Measurements from ENCODE around the gene POLE.

The POLE gene

DNA sequence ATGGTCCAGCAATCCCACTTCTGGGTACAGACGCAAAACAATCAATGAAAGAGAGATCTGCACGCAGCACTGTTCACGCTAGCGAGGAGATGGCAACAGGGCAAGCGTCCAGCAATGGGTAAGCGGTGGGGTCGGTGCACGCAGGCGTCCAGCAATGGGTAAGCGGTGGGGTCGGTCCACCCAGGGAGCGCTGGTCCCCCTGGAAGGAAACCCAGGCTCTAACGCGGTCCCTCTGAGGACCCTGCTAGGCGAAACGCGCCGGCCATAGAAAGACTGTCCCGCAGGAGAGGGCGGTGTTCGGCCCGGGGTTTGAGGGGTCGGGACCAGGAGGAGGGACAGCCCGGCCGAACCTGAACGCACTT is 22.9 kb upstream of the POLE start:
- Histone ChIP-seq H3K9me3 (no peaks in the 10 kb centered on the region), H3K27ac (peak overlapping the region; percentile 82)

DNA sequence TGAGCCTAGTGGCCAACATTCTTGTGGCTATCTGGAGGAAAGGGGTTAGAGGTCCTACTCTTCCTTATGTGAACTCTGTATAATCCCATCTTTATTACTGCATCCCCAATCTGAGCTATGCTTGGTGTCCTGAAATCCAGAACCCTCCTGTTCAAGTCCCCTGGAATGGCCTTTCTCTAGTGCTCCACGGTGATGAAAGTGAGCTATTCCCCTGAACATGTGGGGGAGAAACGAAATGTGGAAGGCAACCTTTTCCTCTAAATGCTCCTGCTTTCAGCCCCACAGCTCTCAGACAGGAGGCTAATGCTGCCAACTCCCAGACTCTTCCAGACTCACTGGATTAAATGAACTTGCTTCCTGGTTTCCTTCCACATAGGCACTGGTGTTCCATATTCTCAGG is 21.0 kb upstream of the POLE start:
- Histone ChIP-seq H3K27ac (no peak overlapping the region), H3K4me3 (ENCODE audit: low read depth in 1 of 2, low read length in 1 of 2) (no peak overlapping the region), H3K36me3 (peaks cover 11% of the 10 kb centered on the region), H3K4me1 (ENCODE audit: control insufficient read depth in 1 of 2, insufficient read depth in 1 of 2, low read depth in 1 of 2, low read length in 1 of 2) (peaks cover 16% of the 10 kb centered on the region in 2 experiments), H3K9me3 (no peaks in the 10 kb centered on the region), H3K27me3 (no peaks in the 10 kb centered on the region)
- TF ChIP-seq, protein P1, sequence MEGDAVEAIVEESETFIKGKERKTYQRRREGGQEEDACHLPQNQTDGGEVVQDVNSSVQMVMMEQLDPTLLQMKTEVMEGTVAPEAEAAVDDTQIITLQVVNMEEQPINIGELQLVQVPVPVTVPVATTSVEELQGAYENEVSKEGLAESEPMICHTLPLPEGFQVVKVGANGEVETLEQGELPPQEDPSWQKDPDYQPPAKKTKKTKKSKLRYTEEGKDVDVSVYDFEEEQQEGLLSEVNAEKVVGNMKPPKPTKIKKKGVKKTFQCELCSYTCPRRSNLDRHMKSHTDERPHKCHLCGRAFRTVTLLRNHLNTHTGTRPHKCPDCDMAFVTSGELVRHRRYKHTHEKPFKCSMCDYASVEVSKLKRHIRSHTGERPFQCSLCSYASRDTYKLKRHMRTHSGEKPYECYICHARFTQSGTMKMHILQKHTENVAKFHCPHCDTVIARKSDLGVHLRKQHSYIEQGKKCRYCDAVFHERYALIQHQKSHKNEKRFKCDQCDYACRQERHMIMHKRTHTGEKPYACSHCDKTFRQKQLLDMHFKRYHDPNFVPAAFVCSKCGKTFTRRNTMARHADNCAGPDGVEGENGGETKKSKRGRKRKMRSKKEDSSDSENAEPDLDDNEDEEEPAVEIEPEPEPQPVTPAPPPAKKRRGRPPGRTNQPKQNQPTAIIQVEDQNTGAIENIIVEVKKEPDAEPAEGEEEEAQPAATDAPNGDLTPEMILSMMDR (IDR thresholded peaks at IDR 0.05), result no peak

More for the DNA sequence above, 22.9 kb upstream of the POLE start:
- Histone ChIP-seq H3K4me3 (ENCODE audit: low read depth in 1 of 2, low read length in 1 of 2) (peak overlapping the region; percentile 77 to 83), H3K27me3 (no peaks in the 10 kb centered on the region), H3K36me3 (no peaks in the 10 kb centered on the region), H3K4me1 (ENCODE audit: control insufficient read depth in 1 of 2, insufficient read depth in 1 of 2, low read depth in 1 of 2, low read length in 1 of 2) (peaks cover 16% of the 10 kb centered on the region in 2 experiments)
- TF ChIP-seq, protein P1 (IDR thresholded peaks at IDR 0.05), result no peak

DNA sequence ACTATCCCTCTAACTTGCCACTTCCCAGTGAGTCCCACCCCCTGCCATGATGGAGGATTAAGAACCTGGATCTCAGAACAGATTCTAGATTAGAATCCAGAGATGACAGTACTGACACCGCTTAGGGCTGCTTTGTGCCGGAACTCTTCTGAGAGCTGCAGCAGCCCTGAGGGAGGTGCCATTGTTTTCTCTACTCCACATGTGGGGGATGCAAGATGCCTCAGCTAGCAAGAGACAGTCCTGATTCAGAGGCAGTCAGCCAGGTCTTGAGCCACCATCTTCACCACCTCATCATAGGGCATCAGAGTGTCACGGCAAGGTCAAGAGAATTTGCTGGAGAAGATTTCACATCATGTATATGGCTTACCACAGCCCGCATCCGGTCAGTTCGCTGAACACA is 20.1 kb upstream of the POLE start:
- Histone ChIP-seq H3K9me3 (no peaks in the 10 kb centered on the region), H3K27me3 (no peaks in the 10 kb centered on the region), H3K4me1 (ENCODE audit: control insufficient read depth in 1 of 2, insufficient read depth in 1 of 2, low read depth in 1 of 2, low read length in 1 of 2) (peaks cover 16% of the 10 kb centered on the region in 2 experiments), H3K4me3 (ENCODE audit: low read depth in 1 of 2, low read length in 1 of 2) (no peak overlapping the region), H3K27ac (no peak overlapping the region), H3K36me3 (peaks cover 16% of the 10 kb centered on the region)
- TF ChIP-seq, protein P1 (IDR thresholded peaks at IDR 0.05), result no peak

DNA sequence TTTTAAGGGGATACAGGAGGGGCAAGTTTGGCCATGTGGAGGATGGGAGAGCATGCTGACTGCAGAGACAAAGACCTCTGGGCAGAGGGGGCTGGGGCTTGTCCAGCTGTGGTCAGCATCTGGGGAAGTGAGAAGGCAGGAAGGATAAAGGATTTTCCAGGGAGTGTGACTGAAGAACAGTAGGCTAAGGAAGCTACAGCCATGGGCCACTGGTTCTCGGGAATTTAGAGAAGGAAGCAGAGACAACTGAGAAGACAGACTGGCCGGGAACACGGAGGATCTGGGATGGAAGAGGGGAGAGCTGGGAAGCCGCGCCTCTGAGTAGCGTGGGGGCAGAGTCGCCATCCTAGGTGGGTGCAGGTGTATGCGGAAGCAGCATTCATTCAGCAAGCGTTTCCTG is 16.5 kb upstream of the POLE start:
- TF ChIP-seq, protein P1 (IDR thresholded peaks at IDR 0.05), result no peak
- Histone ChIP-seq H3K27ac (no peak overlapping the region), H3K27me3 (no peaks in the 10 kb centered on the region), H3K4me1 (ENCODE audit: control insufficient read depth in 1 of 2, insufficient read depth in 1 of 2, low read depth in 1 of 2, low read length in 1 of 2) (no peaks in the 10 kb centered on the region), H3K36me3 (peaks cover 21% of the 10 kb centered on the region), H3K4me3 (ENCODE audit: low read depth in 1 of 2, low read length in 1 of 2) (no peak overlapping the region), H3K9me3 (no peaks in the 10 kb centered on the region)

DNA sequence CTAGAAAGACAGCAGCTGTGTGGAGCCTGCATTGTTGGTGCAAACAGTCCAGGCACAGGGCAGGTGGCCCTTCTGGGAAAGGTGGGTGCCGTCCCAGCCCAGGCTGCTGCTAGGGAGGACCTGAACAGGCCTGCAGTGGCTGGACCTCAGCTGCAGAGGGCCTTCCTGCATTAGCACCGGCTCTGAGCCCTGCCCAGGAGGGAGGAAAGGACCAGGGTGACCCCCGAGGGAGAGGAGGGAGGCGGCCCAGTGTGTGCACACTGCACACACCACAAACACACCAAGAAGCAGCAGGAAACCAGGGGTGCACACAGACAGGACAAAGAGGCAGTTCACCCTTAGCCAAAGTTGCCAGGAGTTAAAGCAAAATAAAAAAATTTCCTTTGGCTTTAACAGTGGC is 15.5 kb upstream of the POLE start:
- no peaks in the 10 kb centered on the region for H3K27me3 ChIP-seq
- H3K4me3 ChIP-seq (ENCODE audit: low read depth in 1 of 2, low read length in 1 of 2), result no peak overlapping the region
- H3K9me3 ChIP-seq, result no peaks in the 10 kb centered on the region
- H3K4me1 ChIP-seq (ENCODE audit: control insufficient read depth in 1 of 2, insufficient read depth in 1 of 2, low read depth in 1 of 2, low read length in 1 of 2), result no peaks in the 10 kb centered on the region
- TF ChIP-seq, protein P1 (IDR thresholded peaks at IDR 0.05), result no peak
- H3K36me3 ChIP-seq, result peaks cover 21% of the 10 kb centered on the region
- no peak overlapping the region for H3K27ac ChIP-seq
